ENCODE results near the gene NECAB2.

DNA sequence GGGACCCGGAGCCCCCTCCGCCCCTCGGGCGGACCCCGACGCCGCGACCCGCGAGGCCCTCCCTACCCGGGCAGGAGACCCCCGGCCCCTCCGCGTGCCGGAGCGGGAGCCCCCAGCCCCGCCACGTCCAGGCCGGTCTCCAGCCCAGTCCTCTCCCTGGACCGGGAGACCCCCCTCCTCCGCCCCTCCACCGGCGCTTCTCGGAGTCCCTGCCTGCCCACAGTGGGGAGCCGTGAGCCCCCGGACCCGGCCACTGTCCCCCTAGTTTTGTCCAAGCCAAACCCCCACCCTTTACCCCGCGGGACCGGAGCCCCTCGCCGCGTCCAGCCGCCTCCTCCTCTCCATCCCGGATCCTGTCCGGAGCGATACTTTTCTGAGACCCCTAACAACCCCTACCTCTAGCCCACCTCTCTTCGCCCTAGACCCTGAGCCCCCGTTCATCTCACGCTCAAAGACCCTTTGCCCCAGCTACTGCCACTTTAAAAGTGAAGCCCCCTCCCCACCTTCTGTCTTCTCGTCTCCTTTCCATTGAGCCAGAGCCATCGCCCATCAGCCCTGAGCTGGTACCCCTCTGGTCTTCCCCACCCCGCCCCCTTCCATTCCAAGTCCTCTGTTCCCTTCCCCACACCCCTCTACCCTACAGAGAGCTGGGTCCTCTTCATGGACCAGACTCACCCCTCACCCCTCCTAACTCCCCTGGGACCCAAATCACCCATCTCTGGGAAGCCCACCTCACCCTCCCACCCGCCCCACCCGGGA lies 1.0 kb downstream of the NECAB2 start:
- no peak for TF ChIP-seq CTCF (IDR thresholded peaks at IDR 0.05)
- no peak for TF ChIP-seq POLR2A (IDR thresholded peaks at IDR 0.05; ENCODE audit: low read depth)
- no peak for TF ChIP-seq POLR2AphosphoS5 (IDR thresholded peaks at IDR 0.05)
- no peak for TF ChIP-seq EP300 (IDR thresholded peaks at IDR 0.05)
